HEK293T (cell line): ENCODE data around the gene MAML1.

Experiments
- BHLHE40 ChIP-seq: fragments of 450-650 bp; IDR thresholded peaks from 2 replicates; pipeline ENCODE4 v1.6.1; 2016; ENCODE audit warnings: mild to moderate bottlenecking, moderate library complexity, borderline replicate concordance
- ELF4 ChIP-seq: fragments of 450-650 bp; IDR thresholded peaks from 2 replicates; pipeline ENCODE4 v1.6.1; 2017; ENCODE audit warnings: antibody characterized with exemption
- FOXA1 ChIP-seq: fragments of 450-650 bp; IDR thresholded peaks from 2 replicates; pipeline ENCODE4 v1.6.1; 2016; ENCODE audit warnings: mild to moderate bottlenecking
- FOXK2 ChIP-seq: fragments of 450-650 bp; IDR thresholded peaks from 2 replicates; pipeline ENCODE4 v1.6.1; 2016; ENCODE audit warnings: mild to moderate bottlenecking
- FOXM1 ChIP-seq: fragments of 450-650 bp; IDR thresholded peaks from 2 replicates; pipeline ENCODE4 v1.6.1; 2017; ENCODE audit warnings: mild to moderate bottlenecking, borderline replicate concordance
- L3MBTL2 ChIP-seq: fragments of 450-650 bp; conservative IDR thresholded peaks from 2 replicates; pipeline ENCODE4 v1.6.1; 2016; ENCODE audit warnings: mild to moderate bottlenecking
- SP1 ChIP-seq: fragments of 450-650 bp; IDR thresholded peaks from 2 replicates; pipeline ENCODE4 v1.6.1; 2017
- SUZ12 ChIP-seq: fragments of 450-650 bp; IDR thresholded peaks from 2 replicates; pipeline ENCODE4 v1.6.1; 2016; ENCODE audit warnings: mild to moderate bottlenecking
- TARDBP ChIP-seq: fragments of 450-650 bp; IDR thresholded peaks from 2 replicates; pipeline ENCODE4 v1.6.1; 2016
- ZNF384 ChIP-seq: fragments of 450-650 bp; IDR thresholded peaks from 2 replicates; pipeline ENCODE4 v1.6.1; 2016

DNA sequence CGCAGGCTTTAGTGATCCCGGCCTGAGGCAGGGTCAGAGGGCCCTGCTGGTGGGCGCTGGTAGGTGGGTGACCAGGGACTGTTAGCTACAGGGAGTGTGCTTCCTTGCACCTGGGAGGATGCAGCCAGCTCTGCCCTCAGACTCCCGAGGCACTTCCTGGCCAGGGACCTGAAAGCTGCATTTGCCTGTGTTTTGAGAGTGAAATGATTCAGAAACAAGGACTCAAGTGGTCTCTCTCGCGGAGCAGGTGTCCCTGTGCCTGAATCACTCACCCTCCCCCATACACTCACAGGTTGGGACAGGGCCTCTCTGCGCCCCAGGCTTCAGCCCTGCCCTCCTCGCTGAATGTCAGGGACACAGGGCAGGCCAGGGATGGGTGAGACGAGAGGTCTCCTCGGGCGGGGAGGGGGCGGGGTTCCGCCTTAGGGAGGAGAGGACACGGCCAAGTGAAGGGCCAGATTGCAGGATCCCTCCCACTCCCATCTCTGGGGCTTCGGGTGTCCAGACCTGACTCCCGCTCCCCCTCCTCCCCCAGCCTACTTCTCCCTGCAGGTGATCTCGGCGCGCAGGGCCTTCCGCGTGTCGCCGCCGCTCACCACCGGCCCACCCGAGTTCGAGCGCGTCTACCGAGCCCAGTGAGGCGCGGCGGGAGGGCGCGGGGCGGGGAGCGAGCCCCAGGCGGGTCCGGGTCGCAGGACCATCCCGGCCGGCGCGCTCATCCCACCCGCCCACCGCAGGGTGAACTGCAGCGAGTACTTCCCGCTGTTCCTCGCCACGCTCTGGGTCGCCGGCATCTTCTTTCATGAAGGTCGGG, 62.6 kb downstream of the MAML1 start:
- no peak for TF ChIP-seq FOXM1
- no peak for TF ChIP-seq FOXK2
- TF ChIP-seq ZNF384 = no peak
- TF ChIP-seq FOXA1 = no peak
- no peak for TF ChIP-seq L3MBTL2
- TF ChIP-seq BHLHE40 = no peak
- no peak for TF ChIP-seq SP1
- TF ChIP-seq SUZ12 = no peak
- no peak for TF ChIP-seq TARDBP
- TF ChIP-seq ELF4 = no peak
